K562 (cell line): Measurements from ENCODE around the gene SRF. TPM values are rescaled to one million over a fixed set of nuclear protein-coding genes. Genes with fewer than 3 reads are reported as not detected.

ENCODE experiments used
- ATAC-seq: fragments of 200-7000 bp; cut with Tn5 transposase; 3 replicates; pipeline ENCODE4 v1.9.1; 2020; ENCODE audit warnings: moderate library complexity
- BruUV-seq: library from RNA; stranded (reverse); fragments of 400-500 nt; replicated peaks from 2 replicates; lab custom pipeline; 2021; lab: Mats Ljungman, UMichigan
- CTCF ChIA-PET: fragments of 300-600 bp; formaldehyde crosslinking; extraction: SDS; loops from one replicate; lab custom pipeline; 2021; ENCODE audit warnings: low intra/inter-chr PET ratio; lab: Yijun Ruan, JAX
- POLR2A ChIA-PET: fragments of 300-600, 350-650 bp; sonication (Branson Sonifier 250); formaldehyde crosslinking; extraction: SDS; loops from one replicate; lab custom pipeline; 2021; ENCODE audit warnings: antibody characterized with exemption, inconsistent platforms; lab: Yijun Ruan, JAX
- DNase-seq, 4 experiments: peaks; one replicate each; pipeline versions ENCODE4 v3.0.0 to v3.0.0-alpha.2; 2011 to 2018; ENCODE audit warnings: low spot score in 3 of 4, mixed read lengths in 3 of 4; ENCODE audit errors: extremely low read depth in 1 of 4
- FAIRE-seq: peaks from 2 replicates; lab custom pipeline; 2011; peaks lifted over from hg19 to GRCh38; lab: Jason Lieb, UNC
- H2AFZ ChIP-seq: 2 replicates; pipeline ENCODE4 v1.6.0; 2011; ENCODE audit warnings: low read depth, low read length, control low read depth, inconsistent platforms
- H3K27ac ChIP-seq: fragments of 200-600 bp; 3 replicates; pipeline ENCODE4 v1.8.0; 2011; ENCODE audit warnings: low read depth, mild to moderate bottlenecking, control low read depth, inconsistent platforms, low read length, moderate library complexity, mixed read lengths; ENCODE audit errors: extremely low read depth
- H3K27me3 ChIP-seq, 2 experiments: fragments of 300-600 bp in 1 of 2; 2 replicates in 1 of 2; 3 replicates in 1 of 2; pipeline versions ENCODE4 v1.6.0 to v1.8.0; 2011; ENCODE audit warnings: inconsistent platforms in 2 of 2, low read length in 2 of 2, mild to moderate bottlenecking in 1 of 2, mixed read lengths in 1 of 2, moderate library complexity in 1 of 2; ENCODE audit not compliant: control insufficient read depth in 2 of 2, insufficient read depth in 2 of 2
- H3K36me3 ChIP-seq: fragments of 300-600 bp; 3 replicates; pipeline ENCODE4 v1.8.0; 2011; ENCODE audit warnings: mild to moderate bottlenecking, low read length, inconsistent platforms; ENCODE audit not compliant: control insufficient read depth, insufficient read depth
- H3K4me1 ChIP-seq, 2 experiments: fragments of 200-600 bp in 1 of 2; replicated peaks in 1 of 2; 2 replicates in 1 of 2; 3 replicates in 1 of 2; pipeline versions ENCODE4 v1.5.1 to v1.8.0; 2011; ENCODE audit warnings: inconsistent platforms in 2 of 2, low read length in 2 of 2, mild to moderate bottlenecking in 1 of 2, mixed read lengths in 1 of 2, moderate library complexity in 1 of 2; ENCODE audit not compliant: control insufficient read depth in 2 of 2, insufficient read depth in 2 of 2
- H3K4me2 ChIP-seq: 2 replicates; pipeline ENCODE4 v1.6.1; 2011; ENCODE audit warnings: low read length, control low read depth, inconsistent platforms, mixed read lengths; ENCODE audit not compliant: insufficient read depth
- H3K4me3 ChIP-seq: fragments of 200-600 bp; sonication (generic), shearing (Covaris generic); 2 replicates; pipeline ENCODE4 v1.5.1; 2016; ENCODE audit warnings: control low read depth, inconsistent platforms
- H3K79me2 ChIP-seq: fragments of 200-600 bp; 3 replicates; pipeline ENCODE4 v1.8.0; 2011; ENCODE audit warnings: low read length, inconsistent platforms; ENCODE audit not compliant: control insufficient read depth, insufficient read depth
- H3K9ac ChIP-seq, 2 experiments: 2 replicates each; pipeline versions ENCODE4 v1.6.0 to v1.6.1; 2011; ENCODE audit warnings: low read depth in 2 of 2, low read length in 2 of 2, control low read depth in 1 of 2, inconsistent platforms in 1 of 2, mild to moderate bottlenecking in 1 of 2, mixed read lengths in 1 of 2; ENCODE audit not compliant: insufficient read depth in 1 of 2
- H3K9me1 ChIP-seq: one replicate; pipeline ENCODE4 v1.6.0; 2011; ENCODE audit warnings: inconsistent platforms, mild to moderate bottlenecking, low read length, moderate library complexity; ENCODE audit not compliant: control insufficient read depth, insufficient read depth
- H3K9me3 ChIP-seq: replicated peaks from 2 replicates; pipeline ENCODE4 v1.5.1; 2011; ENCODE audit warnings: low read depth, low read length, inconsistent platforms; ENCODE audit not compliant: control insufficient read depth, insufficient read depth
- H4K20me1 ChIP-seq: replicated peaks from 2 replicates; pipeline ENCODE4 v1.6.1; 2011; ENCODE audit warnings: low read length, inconsistent platforms, mixed read lengths; ENCODE audit not compliant: control insufficient read depth, insufficient read depth
- BMI1 ChIP-seq: fragments of 150-350 bp; IDR thresholded peaks from 2 replicates; pipeline ENCODE4 v1.6.1; 2014; ENCODE audit warnings: low read length
- CBFA2T3 ChIP-seq: fragments of 450-650 bp; IDR thresholded peaks from 2 replicates; pipeline ENCODE4 v1.6.1; 2017
- EZH2 ChIP-seq: IDR thresholded peaks from 2 replicates; pipeline ENCODE4 v1.6.1; 2012; ENCODE audit warnings: low read depth, mild to moderate bottlenecking, inconsistent platforms, low read length, borderline replicate concordance
- HMGN3 ChIP-seq: IDR thresholded peaks from 2 replicates; pipeline ENCODE4 v1.6.1; 2011; ENCODE audit warnings: borderline replicate concordance, low read depth, mild to moderate bottlenecking, mixed read lengths, low read length; ENCODE audit not compliant: insufficient read length; ENCODE audit errors: extremely low read depth
- MAZ ChIP-seq, 2 experiments: fragments of 450-650 bp in 1 of 2; sonication (generic) in 1 of 2; formaldehyde crosslinking; IDR thresholded peaks in 1 of 2; conservative IDR thresholded peaks in 1 of 2; 2 replicates each; pipeline versions ENCODE4 v1.4.0 to v1.5.0; 2020; ENCODE audit warnings: mild to moderate bottlenecking in 1 of 2, missing genetic modification reagents in 1 of 2
- NCOR1 ChIP-seq: fragments of 450-650 bp; IDR thresholded peaks from 2 replicates; pipeline ENCODE4 v1.6.1; 2016; ENCODE audit warnings: mild to moderate bottlenecking, moderate library complexity
- NFXL1 ChIP-seq: fragments of 450-650 bp; formaldehyde crosslinking; IDR thresholded peaks from 2 replicates; pipeline ENCODE4 v1.4.0; 2021; ENCODE audit warnings: mild to moderate bottlenecking
- NRF1 ChIP-seq, 2 experiments: fragments of 450-650 bp; IDR thresholded peaks in 1 of 2; conservative IDR thresholded peaks in 1 of 2; 2 replicates each; pipeline ENCODE4 v1.6.1; 2014; ENCODE audit warnings: mild to moderate bottlenecking in 2 of 2
- PHB2 ChIP-seq: fragments of 450-650 bp; IDR thresholded peaks from 2 replicates; pipeline ENCODE4 v1.6.1; 2017; ENCODE audit warnings: low read depth
- POLR2AphosphoS5 ChIP-seq: IDR thresholded peaks from 2 replicates; pipeline ENCODE4 v1.6.1; 2011; ENCODE audit warnings: mild to moderate bottlenecking, low read depth, low read length, moderate library complexity; ENCODE audit not compliant: control insufficient read depth, insufficient read depth
- RBM17 ChIP-seq: fragments of 200-400 bp; formaldehyde crosslinking; IDR thresholded peaks from 2 replicates; pipeline ENCODE4 v1.6.1; 2017; ENCODE audit warnings: low read depth, mild to moderate bottlenecking, low read length, borderline replicate concordance
- SNIP1 ChIP-seq: fragments of 450-650 bp; IDR thresholded peaks from 2 replicates; pipeline ENCODE4 v1.7.1; 2017; ENCODE audit warnings: low read depth, mild to moderate bottlenecking
- SP2 ChIP-seq: IDR thresholded peaks from 2 replicates; pipeline ENCODE4 v1.6.1; 2011; ENCODE audit warnings: mild to moderate bottlenecking, low read depth, low read length, moderate library complexity; ENCODE audit not compliant: poor library complexity, severe bottlenecking; ENCODE audit errors: extremely low read depth
- STAG1 ChIP-seq: sonication (generic); formaldehyde crosslinking; IDR thresholded peaks from 2 replicates; pipeline ENCODE4 v1.5.0; 2020; ENCODE audit warnings: missing genetic modification reagents, borderline replicate concordance
- TAL1 ChIP-seq: fragments of 450-650 bp; IDR thresholded peaks from 2 replicates; pipeline ENCODE4 v1.6.1; 2016; ENCODE audit warnings: mild to moderate bottlenecking
- TRIM24 ChIP-seq, 2 experiments: fragments of 450-650 bp; IDR thresholded peaks; 2 replicates each; pipeline ENCODE4 v1.6.1; 2016
- ZKSCAN8 ChIP-seq: fragments of 200-800 bp; sonication (Bioruptor generic); IDR thresholded peaks from 2 replicates; pipeline ENCODE4 v1.6.1; 2016; ENCODE audit warnings: missing genetic modification characterization, missing compliant biosample characterization
- ZNF174 ChIP-seq: fragments of 250-450 bp; sonication (Bioruptor Pico); IDR thresholded peaks from 2 replicates; pipeline ENCODE4 v1.4.0; 2020; ENCODE audit warnings: mild to moderate bottlenecking
- ZNF830 ChIP-seq: fragments of 250-450 bp; sonication (Bioruptor Pico); IDR thresholded peaks from 2 replicates; pipeline ENCODE4 v1.5.0; 2021; ENCODE audit warnings: mild to moderate bottlenecking
- WGBS: fragments of 100-300 bp; shearing (Covaris generic); methylation state at CpG from one replicate; pipeline ENCODE4 v1.1.6; 2016; ENCODE audit warnings: low coverage, mixed read lengths; ENCODE audit not compliant: insufficient coverage; ENCODE audit errors: missing lambda C conversion rate; 5-methylcytosine and 5-hydroxymethylcytosine counted together
- in situ Hi-C: fragments of 300-500 bp; cut with MboI; formaldehyde crosslinking; loops from 4 replicates; pipeline ENCODE4 v1.15.0; 2018; ENCODE audit warnings: inconsistent platforms, mixed read lengths
- intact Hi-C: fragments of 100-400 bp; cut with micrococcal nuclease; formaldehyde crosslinking; loops from 2 replicates; pipeline ENCODE4 v1.14.2; 2022
- polyA plus RNA-seq, 8 experiments: library from polyadenylated mRNA; depleted of rRNA in 4 of 8; stranded (reverse) in 5 of 8; unstranded in 3 of 8; fragments of >200 nt; fragmentation: Nextera tagmentation in 2 of 8; fragmentation: Illumina TruSeq in 1 of 8; extraction: Ambion mirVana in 2 of 8; extraction: Trizol in 1 of 8; gene quantifications; 2 replicates each; pipeline versions ENCODE4 v1.2.1 to v1.2.3, GENCODE V29; 2011 to 2014; ENCODE audit warnings: inconsistent platforms in 1 of 8, missing spikeins in 1 of 8
- total RNA-seq, 7 experiments: library from RNA; depleted of rRNA in 6 of 7; stranded (reverse); fragments of >200 nt in 6 of 7; fragmentation: Illumina TruSeq in 2 of 7; extraction: Trizol in 2 of 7; gene quantifications; 2 replicates each; pipeline versions ENCODE4 v1.2.1 to v1.2.3, GENCODE V29; 2011 to 2021; ENCODE audit warnings: low replicate concordance in 1 of 7
- TF ChIP-seq, protein P1 (sequence below): fragments of 200-800 bp; sonication (Bioruptor generic); IDR thresholded peaks from 2 replicates; pipeline ENCODE4 v1.6.1; 2017; ENCODE audit warnings: missing genetic modification characterization, missing compliant biosample characterization
- TF ChIP-seq, protein P2 (sequence below): sonication (generic); formaldehyde crosslinking; IDR thresholded peaks from 2 replicates; pipeline ENCODE4 v1.8.0; 2022; ENCODE audit warnings: mild to moderate bottlenecking, missing genetic modification reagents

SRF gene
- total and polyA plus RNA-seq, 9 of the 15 experiments (the other 6 are each of a cell fraction or from before 2014, with no cell fraction given), result 2.5 to 37.0 (median 24.6) TPM

DNA sequence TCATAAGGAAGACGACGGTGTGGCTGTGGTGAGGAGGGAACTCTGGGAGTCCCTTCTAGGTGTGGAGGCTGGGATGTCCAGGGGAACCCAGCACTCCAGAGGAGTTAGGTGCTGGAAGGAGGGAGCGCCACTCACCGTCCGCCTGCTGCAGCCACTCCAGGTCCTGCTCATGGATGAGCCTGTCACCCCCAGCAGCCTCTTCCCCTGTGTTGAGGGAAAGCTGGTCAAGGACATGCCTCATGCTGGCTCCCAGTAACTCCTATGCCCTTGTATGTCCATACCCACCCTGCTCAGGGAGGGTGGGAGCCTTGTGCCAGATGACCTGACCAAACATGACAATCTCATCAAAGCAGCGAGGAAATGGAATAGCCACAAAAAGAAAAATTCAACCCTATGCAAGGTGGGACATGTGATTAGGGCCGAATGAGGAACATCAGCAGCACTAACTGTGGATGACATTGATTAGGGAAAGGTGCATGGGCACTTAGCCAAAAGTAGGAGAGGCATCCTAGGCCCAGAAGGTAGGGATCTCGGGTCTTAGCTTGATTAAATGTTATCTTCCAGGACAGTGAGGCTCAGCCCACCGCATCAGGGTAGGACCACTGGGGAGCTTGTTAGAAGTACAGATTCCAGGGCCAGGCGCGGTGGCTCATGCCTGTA is 55.3 kb downstream of the SRF start:
- no peak overlapping the region for H3K4me3 ChIP-seq
- ATAC-seq (no peak), DNase-seq (peak in 1 of 4 experiments; percentile 66), FAIRE-seq (peak; percentile 73)
- peaks cover 27% of the 10 kb centered on the region for H3K79me2 ChIP-seq
- H4K20me1 ChIP-seq, result no peaks in the 10 kb centered on the region
- ChIA-PET CTCF (no interaction called here), POLR2A (interaction anchor here (0.5 to 11.2 kb wide), 2 partner anchors 10 to 299 kb away, joined by 3 to 118 read pairs; no protein-coding TSS in a partner anchor)
- no TSS peak for BruUV-seq
- H3K27ac ChIP-seq, result no peak overlapping the region
- no peaks in the 10 kb centered on the region for H3K27me3 ChIP-seq
- intact Hi-C loops (no loop called here), in situ Hi-C loops (no loop called here)
- peaks cover 38% of the 10 kb centered on the region; the same call in 2 of the 3 replicates for H3K36me3 ChIP-seq
- peak overlapping the region in 1 of 2 experiments; percentile 81; a peak in 2 of 4 replicates for H3K9ac ChIP-seq
- 61% methylated on average over 11 of the region's 11 CpGs for WGBS
- no peaks in the 10 kb centered on the region for H3K9me1 ChIP-seq
- H3K4me2 ChIP-seq, result no peak overlapping the region; the same call in 1 of the 2 replicates
- H2AFZ ChIP-seq, result no peak overlapping the region
- H3K9me3 ChIP-seq, result no peaks in the 10 kb centered on the region
- peaks cover 17 to 42% of the 10 kb centered on the region in 2 experiments; a peak in 4 of 5 replicates for H3K4me1 ChIP-seq
- TF ChIP-seq NFXL1 (CRISPR knock-in tag), result no peak
- TF ChIP-seq CBFA2T3, result peak; percentile 89
- no peak for TF ChIP-seq STAG1 (CRISPR knock-in tag)
- TF ChIP-seq SP2, result no peak
- TF ChIP-seq PHB2, result peak; percentile 44; the same call in 1 of the 2 replicates
- no peak for TF ChIP-seq ZKSCAN8 (CRISPR knock-in tag)
- no peak for TF ChIP-seq ZNF830
- no peak for TF ChIP-seq BMI1
- no peak for TF ChIP-seq HMGN3
- no peak for TF ChIP-seq MAZ (CRISPR knock-in tag; conservative IDR thresholded peaks at IDR 0.05 in 1 of 2, IDR thresholded peaks at IDR 0.05 in 1 of 2)
- TF ChIP-seq, protein P1, sequence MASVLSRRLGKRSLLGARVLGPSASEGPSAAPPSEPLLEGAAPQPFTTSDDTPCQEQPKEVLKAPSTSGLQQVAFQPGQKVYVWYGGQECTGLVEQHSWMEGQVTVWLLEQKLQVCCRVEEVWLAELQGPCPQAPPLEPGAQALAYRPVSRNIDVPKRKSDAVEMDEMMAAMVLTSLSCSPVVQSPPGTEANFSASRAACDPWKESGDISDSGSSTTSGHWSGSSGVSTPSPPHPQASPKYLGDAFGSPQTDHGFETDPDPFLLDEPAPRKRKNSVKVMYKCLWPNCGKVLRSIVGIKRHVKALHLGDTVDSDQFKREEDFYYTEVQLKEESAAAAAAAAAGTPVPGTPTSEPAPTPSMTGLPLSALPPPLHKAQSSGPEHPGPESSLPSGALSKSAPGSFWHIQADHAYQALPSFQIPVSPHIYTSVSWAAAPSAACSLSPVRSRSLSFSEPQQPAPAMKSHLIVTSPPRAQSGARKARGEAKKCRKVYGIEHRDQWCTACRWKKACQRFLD (CRISPR knock-in tag), result no peak
- TF ChIP-seq TAL1, result peak; percentile 60
- peak; percentile 51 to 58; a peak in 2 of 4 replicates for TF ChIP-seq TRIM24 (IDR thresholded peaks at IDR 0.05)
- peak; percentile 56 for TF ChIP-seq NCOR1
- TF ChIP-seq ZNF174 (CRISPR knock-in tag), result no peak
- TF ChIP-seq RBM17, result no peak
- TF ChIP-seq POLR2AphosphoS5, result peak; percentile 66
- TF ChIP-seq, protein P2, sequence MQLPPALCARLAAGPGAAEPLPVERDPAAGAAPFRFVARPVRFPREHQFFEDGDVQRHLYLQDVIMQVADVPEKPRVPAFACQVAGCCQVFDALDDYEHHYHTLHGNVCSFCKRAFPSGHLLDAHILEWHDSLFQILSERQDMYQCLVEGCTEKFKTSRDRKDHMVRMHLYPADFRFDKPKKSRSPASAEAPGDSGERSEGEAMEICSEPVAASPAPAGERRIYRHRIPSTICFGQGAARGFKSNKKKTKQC, result no peak
- TF ChIP-seq SNIP1, result no peak
- no peak for TF ChIP-seq EZH2
- TF ChIP-seq NRF1 (conservative IDR thresholded peaks at IDR 0.05 in 1 of 2, IDR thresholded peaks at IDR 0.05 in 1 of 2), result no peak
